Stimulated activated naive CD4-positive, alpha-beta T cell treated with Interleukin-2 at 50 U/mL for 16 hours (primary cell): Measurements from ENCODE around the gene CYP46A1.
"Not testable (repeated sequence)": the region's sequence is repeated elsewhere in the genome, so short reads cannot be mapped to it uniquely, and the experiment has no call there.

Source experiments
- DNase-seq: peaks from one replicate; lab custom pipeline; 2025; lab: John Stamatoyannopoulos, UW

CYP46A1 gene

DNA sequence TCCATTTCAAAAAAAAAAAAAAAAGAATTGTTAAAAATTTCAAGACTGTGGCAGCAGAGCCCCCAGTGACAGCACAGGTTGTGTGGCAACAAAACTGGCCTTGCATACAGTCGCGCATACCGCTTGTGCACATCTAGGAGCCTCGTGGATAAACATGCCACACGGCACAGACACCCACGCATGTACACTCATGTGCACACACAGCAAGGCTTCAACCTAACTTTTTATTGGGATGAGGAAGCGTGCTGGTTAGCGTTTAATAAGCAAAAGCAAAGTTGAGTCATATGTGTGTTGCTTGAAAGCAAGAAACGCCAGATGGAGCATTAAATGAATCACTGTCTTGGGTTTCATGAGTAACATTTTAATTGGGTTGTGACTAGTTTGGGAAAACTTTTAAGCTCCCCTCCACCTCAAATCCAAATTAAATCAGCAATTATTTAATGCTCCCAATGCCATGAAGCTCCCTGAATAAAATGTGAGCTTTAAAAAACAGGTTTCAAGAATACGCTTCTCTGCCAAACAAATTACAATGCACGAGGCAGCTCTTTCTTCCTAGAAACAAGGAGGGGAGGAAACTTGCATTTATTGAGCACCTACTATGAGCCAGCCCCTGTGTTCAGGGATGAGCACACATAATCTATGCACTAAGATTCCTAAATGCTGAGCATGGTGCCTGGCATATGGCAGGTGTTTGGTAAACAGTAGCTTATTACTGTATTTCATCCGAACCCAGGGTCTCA lies 73.4 kb downstream of the CYP46A1 start:
- no peak for DNase-seq

GRCh38 chr14:99758121-99758821 lies 74.2 kb downstream of the CYP46A1 start:
- no peak for DNase-seq

DNA sequence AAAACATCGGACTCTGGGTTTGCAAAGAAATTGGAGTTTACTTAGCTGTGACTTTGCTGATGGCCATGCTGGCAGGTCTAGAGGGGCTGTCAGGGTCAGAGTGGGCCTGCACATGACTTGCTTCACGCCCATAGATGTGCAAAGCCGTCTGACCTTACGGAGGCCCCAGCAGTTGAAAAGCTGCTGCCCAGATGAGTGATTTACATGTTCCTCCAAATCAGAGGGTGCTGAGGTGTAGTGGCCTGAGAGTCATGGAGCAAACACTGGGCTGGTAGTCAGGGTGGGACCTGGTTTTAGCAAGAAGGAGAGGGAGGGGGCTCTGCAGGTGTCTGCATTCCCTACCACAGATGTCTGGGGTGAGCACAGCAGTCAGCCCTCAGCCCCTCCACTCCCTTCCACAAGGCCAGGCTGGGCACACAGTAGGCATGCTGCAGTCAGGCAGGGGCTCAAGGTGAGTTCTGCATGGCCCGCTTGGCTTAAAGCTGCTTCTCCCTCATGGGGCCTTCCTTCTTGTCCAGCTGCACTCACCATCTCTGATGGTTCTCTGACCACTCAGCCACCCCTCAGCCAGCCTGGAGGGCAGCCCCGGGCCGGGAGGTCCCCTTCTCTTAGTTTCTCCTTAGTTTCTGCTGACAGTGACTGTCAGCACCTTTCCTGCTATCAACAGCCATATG lies 74.9 kb downstream of the CYP46A1 start:
- no peak for DNase-seq

GRCh38 chr14:99759546-99759925 lies 75.4 kb downstream of the CYP46A1 start:
- no peak for DNase-seq

DNA sequence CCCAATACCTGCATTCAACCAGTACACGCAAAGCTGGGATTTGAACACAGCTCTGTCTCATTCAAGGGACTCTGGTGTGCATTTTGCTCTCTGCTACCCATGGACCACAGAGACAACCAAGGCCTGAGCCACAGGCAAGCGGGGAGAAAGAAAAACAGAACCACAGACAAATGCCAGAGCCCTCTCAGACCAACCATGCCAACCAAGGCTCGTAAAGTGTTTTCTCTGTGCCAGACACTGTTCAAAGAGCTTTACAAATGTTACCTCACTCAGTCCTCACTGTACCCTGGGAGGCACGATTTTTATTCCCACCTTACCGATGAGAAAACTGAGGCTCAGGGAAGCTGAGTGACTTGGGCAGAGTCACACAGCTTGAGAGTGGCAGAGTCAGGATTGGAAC lies 76.7 kb downstream of the CYP46A1 start:
- DNase-seq = no peak

DNA sequence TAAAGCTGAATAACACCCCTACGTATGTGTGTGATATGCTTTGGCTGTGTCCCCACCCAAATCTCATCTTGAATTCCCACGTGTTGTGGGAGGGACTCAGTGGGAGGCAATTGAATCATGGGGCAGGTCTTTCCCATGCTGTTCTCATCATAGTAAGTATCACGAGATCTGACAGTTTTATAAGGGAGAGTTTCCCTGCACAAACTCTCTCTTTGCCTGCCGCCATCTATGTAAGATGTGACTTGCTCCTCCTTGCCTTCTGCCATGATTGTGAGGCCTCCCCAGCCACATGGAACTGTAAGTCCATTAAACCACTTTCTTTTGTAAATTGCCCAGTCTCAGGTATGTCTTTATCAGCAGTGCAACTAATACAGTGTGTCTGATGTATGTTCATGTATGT lies 78.8 kb downstream of the CYP46A1 start:
- DNase-seq = not testable (repeated sequence)

GRCh38 chr14:99763527-99764221 lies 79.6 kb downstream of the CYP46A1 start:
- no peak for DNase-seq

DNA sequence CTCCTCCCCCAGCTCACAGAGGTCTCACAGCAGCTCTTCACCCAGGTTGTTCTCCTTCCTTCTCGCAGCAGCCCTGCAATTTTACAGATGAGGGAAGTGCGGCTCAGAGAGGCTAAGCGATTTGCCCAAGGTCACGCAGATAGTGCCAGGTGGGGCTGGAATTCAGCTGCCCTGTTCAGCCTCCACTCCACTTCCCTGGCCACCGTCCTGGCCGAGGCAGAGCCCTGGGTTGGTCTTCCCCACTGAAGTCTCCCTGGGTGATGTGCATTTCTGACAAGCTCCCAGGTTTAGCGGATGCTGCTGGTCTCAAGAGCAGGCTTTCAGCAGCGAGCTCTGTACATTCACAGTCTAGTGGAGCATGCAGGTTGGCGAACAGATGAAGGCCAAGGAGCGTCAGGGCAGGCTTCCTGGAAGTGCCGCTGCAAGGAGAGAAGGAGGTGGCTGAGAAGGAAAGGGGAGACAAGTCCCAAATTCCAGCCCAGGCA lies 80.2 kb downstream of the CYP46A1 start:
- DNase-seq = no peak

DNA sequence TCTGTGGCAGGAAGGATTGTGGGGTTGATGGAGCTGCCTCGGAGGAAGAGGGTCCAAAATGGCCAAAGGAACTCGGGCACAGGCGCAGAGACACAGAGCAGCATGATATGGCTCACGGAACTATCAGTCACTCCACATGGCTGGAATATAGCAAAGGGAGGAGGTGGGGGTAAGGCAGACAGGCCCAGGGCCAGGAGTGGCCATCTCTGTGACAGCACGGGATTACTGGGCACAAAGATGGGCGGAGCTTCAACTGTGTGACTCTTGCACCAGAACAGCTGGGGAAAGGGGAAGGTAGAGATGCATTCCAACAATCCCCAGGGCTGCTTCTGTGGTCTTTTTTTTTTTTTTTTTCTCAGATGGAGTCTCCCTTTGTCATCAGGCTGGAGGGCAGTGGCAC lies 84.3 kb downstream of the CYP46A1 start:
- DNase-seq = no peak

- no peak for DNase-seq
These were observed 85.0 kb downstream of the CYP46A1 start for GRCh38 chr14:99769123-99769522.

DNA sequence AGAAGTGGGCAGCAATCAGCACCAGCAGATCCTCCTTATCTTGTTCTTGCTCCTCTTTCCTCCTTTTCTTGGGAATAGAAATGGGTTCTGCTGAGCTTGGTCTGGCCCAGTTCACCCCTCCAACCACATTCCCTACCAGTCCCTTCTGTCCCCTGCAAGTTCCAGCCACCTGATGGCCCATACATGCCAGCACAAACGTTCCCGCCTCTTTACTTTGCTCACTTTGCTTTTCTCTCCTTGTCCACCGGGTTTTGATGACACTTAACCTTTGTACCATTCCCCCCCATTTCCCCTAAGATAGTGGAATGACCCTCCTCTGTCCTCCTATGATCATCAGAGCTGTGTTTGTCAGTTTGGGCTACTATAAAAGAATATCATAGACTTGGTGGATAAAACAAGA lies 85.7 kb downstream of the CYP46A1 start:
- no peak for DNase-seq

DNA sequence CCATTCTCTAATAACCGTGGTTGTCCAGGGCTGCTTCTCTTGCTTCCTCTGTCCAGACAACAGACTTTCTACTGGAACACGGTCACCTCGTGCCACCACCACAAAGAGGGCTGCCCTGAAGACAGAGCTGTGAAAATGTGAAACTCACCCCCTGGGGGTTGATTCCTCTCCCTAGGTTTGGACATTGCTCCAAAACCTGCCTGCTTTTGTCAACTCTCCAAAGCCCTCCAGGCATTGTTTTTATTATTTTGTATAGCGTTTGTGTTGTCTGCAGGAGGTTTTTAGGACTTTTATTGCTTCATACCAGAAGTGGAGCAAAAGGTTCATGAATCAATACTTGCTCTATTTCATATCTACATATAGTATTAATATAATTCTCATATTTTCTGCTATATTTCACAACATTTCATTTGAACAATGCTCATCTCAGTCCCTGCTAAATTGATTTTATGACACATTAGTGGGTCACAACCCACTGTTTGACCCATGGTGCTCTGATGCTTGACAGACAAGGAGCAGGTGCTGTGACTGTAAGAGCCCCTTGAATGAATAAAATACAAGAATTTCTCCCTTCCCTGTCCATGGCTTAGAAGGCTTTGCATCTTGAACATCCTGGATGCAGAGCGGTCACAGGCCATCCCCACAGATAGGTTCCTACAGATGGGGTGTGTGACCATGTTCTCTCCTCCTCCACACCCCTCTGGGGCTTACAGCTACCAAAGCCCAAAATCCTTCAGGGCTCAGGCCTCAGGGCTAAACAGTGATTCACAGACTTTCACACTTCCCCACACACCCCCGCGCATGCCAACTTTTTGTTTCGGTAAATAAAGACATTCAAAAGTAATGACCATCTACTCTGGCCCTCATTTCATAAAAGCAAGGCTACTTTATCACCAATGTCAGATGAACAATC lies 88.5 kb downstream of the CYP46A1 start:
- no peak for DNase-seq

DNA sequence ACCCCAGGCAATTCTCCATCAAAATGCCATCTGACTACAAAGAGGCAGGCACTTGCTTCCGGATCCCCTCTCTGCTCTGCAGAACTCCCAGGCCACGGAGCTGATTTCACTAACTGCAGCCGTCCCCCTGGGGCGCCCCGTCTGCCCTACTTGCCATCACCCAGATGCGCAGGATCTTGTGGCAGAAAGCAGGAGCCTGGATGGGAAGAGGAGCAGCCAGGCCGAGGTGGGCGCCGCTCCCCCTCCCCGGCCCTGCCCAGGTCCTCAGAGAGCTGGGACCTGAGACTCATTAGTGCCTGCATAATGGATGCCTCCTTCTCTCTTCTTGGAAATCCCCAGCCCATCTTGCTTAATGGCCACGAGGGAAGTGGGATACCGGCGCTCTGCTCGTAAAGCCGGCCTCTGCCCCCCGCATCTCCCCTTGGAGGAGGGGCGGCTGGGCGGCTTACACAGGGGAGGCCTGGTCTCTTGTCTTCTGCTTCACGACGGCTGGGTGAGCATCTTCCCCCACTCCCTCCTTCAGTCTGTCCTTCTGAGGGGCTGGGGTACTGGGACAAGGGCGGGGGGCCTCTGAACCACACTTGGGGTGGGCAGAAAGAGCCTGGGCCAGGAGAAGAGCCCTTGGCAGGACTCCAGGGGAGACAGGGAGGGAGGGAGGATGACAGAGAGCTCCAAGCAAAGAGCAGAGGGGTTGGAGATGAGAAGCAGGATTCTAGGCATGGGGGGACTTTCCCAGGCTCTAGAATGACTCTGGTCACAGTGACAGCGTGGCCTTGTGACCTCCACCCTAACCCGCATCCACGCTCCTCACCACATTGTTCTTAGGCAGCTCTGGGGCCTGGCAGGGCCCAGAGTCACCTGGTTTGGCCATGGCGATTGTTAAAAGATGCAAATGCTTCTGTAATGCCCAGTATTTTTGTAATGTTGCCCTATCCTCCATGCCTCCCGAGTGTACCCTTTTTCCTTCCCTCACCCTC lies 89.7 kb downstream of the CYP46A1 start:
- no peak for DNase-seq

- DNase-seq = no peak
These were observed 90.6 kb downstream of the CYP46A1 start for GRCh38 chr14:99774556-99775307.

DNA sequence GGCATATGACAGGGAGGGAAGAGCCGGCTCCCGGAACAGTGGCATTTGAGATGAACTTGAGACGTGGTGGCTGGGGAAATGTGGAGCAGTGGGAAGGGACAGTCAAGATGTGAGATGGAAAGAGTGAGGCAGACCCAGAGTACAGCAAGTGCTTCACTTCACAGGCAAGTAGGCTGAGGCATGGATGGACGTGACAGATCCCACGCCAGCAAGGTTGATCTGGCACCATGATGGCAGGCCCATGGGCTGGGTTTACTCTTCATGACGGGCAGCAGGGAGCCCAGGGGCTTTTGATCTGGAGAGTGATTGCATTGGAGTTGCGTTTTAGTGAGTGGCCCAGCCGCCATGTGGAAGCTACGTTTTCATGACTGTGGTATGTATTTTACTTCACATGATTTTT lies 91.3 kb downstream of the CYP46A1 start:
- no peak for DNase-seq
